SHP77 (cell line): ENCODE data around the gene KIF26B.
"Not testable (repeated sequence)": the region's sequence is repeated elsewhere in the genome, so short reads cannot be mapped to it uniquely, and the experiment has no call there.

Experiments
- DNase-seq, 2 experiments: peaks; one replicate each; lab custom pipeline; 2025; lab: John Stamatoyannopoulos, UW

KIF26B gene

DNA sequence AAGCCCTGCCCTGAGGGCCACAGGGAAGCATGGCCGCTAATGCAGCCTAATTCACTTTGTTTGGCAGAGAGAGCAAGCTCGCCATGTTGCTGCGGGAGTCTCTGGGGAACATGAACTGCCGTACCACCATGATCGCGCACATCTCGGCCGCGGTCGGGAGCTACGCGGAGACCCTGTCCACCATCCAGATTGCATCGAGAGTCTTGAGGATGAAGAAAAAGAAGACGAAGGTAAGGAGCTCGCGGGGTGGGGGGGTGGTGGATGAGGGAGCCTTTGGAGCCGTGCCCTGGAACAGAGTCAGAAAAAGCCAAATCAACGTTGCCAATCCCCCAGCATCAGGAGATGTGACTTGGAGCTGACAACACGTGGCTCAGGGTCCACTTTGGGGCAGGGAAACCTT is 529.4 kb downstream of the KIF26B start:
- DNase-seq = no peak

DNA sequence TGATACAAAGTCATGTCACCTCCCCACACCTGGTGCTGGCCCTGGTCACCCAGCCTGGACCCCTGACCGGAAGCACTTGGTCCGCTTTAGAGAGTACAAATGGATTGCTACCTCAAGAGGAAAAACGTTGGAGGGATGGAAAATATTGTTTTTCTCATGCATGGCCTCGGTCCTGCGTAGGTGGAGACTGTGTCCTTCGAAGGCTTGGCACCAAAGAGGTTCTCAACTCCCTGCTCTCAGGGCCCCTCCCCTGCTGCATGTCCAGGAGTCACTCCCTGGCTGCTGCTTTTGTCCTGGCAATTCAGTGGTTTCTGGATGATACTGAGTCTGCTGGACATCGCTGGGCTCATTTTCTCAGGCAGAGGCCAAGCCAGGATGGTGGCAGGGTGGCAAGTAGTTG is 529.8 kb downstream of the KIF26B start:
- DNase-seq = no peak

DNA sequence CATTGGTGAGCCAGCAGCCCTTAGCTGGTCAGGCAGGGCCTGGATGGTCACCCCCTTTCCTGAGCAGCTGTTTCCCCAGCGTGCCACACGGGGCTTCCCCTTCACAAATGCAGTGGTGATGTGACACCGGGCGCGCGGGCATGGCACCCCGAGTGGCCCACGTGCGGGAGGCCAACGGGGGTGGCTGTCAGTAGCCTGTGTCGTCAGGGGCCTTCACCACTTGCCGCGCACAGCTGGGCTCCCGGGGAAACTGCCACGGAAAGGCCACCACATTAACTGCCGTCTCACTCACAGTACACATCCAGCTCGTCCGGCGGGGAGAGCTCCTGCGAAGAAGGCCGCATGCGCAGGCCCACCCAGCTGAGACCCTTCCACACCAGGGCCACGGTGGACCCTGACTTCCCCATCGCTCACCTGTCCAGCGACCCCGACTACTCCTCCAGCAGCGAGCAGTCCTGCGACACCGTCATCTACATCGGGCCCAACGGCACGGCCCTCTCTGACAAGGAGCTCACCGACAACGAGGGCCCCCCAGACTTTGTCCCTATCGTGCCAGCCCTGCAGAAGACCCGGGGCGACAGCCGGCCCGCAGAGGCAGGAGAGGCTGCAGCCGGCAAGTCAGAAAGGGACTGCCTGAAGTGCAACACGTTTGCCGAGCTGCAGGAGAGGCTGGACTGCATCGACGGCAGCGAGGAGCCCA is 530.5 kb downstream of the KIF26B start:
- no peak for DNase-seq

DNA sequence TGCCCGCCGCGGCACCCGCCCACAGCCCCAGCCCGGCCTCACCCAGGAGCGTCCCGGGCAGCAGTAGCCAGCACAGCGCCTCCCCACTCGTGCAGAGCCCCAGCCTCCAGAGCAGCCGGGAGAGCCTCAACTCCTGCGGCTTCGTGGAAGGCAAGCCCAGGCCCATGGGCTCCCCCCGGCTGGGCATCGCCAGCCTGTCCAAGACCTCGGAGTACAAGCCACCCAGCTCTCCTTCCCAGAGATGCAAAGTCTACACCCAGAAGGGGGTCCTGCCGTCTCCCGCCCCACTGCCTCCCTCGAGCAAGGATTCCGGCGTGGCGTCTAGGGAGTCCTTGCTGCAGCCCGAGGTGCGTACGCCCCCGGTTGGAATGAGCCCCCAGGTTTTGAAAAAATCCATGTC is 531.2 kb downstream of the KIF26B start:
- DNase-seq = no peak

GRCh38 chr1:245686446-245687030 is 531.8 kb downstream of the KIF26B start:
- no peak for DNase-seq

GRCh38 chr1:245687152-245687635 is 532.4 kb downstream of the KIF26B start:
- no peak for DNase-seq

DNA sequence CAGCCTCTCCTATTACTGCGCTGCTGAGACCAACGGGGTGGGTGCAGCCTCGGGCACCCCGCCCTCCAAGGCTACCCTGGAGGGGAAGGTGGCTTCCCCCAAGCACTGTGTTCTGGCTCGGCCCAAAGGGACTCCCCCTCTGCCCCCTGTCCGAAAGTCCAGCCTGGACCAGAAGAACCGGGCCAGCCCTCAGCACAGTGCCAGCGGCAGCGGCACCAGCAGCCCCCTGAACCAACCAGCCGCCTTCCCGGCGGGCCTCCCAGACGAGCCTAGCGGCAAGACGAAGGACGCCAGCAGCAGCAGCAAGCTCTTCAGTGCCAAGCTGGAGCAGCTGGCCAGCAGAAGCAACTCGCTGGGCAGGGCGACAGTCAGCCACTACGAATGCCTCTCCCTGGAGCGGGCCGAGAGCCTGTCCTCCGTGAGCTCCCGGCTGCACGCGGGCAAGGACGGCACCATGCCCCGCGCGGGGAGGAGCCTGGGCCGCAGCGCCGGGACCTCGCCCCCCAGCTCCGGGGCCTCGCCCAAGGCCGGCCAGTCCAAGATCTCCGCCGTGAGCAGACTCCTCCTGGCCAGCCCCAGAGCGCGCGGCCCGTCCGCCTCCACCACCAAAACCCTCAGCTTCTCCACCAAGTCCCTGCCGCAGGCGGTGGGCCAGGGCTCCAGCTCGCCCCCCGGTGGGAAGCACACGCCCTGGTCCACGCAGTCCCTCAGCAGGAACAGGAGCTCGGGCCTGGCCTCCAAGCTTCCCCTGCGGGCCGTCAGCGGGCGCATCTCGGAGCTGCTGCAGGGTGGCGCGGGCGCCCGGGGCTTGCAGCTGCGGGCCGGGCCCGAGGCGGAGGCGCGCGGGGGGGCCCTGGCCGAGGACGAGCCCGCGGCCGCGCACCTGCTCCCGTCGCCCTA is 533.1 kb downstream of the KIF26B start:
- DNase-seq = no peak

- DNase-seq = no peak
These were observed 534.0 kb downstream of the KIF26B start for GRCh38 chr1:245688536-245689453.

DNA sequence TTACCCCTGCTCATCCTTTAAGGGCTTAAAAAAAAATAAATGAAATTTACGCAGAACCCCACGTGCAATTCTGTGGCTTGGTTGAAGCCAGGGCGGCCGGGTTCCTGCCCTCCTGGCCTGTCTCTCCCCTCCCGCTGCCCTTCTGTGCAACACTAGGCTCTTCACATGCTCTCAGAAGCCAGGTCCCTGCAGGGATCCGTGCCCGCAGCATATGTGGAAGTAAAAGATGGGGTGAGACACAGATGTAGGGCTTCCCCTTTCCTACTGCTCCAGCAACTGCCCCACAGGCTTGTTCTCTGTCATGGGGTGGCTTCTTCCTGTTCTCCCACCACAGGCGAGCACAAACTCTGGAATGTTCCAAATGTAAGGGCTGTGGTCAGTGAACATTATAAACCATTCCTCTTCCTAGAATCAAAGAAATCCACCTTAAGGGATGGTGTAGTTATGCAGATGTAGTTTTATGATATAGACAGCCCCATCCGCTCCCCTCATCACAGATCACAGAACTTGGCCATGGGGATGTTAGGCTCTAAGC is 535.4 kb downstream of the KIF26B start:
- DNase-seq = no peak

DNA sequence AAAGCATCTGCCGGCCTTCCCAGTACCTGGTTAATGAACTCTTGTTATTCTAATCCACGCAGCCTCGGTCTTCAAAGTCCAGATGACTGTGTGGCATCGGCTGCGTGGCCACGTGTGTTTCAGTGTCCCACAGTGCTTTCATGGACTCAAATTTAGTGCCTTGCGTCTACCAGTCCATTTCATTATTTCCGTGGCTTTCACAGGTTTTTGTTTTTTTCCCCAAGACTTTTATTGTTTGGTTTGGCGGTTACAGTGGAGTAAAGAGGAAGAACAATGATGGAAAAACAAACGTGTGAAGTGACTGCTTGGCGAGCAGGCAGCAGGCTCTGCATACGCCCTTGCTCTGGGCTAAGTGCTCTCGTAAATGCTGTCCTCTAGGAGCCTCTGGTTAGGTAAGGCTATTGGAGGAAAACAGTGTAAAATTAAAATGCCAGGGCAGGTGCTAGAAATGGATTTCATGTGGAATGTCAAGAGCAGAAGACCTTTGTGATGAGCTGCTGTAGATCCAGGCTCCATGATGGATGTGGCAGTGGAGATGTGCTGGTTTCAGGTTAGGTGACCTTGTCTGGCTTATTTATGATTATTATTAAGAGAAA is 536.3 kb downstream of the KIF26B start:
- no peak for DNase-seq

DNA sequence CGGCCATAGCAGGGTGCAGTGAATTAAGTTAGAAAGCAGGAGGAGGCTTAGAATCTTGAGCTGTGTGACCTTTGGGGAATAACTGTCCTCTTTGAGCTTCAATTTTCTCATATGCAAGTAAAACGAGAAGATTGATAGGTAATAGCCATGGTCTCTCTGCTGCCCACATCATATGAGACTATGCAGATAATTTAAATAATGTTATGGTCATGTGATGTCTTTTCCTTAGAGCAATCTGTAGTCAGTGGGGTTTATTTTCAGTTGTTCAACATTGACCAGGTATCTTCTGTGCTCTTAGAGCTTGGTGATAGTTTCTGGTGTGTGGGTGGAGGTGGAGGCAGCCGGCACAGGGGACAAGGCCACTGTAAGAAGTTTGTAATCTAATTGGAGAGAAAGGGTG is 537.1 kb downstream of the KIF26B start:
- DNase-seq = no peak

- DNase-seq = no peak
These were observed 537.5 kb downstream of the KIF26B start for GRCh38 chr1:245692318-245692717.

DNA sequence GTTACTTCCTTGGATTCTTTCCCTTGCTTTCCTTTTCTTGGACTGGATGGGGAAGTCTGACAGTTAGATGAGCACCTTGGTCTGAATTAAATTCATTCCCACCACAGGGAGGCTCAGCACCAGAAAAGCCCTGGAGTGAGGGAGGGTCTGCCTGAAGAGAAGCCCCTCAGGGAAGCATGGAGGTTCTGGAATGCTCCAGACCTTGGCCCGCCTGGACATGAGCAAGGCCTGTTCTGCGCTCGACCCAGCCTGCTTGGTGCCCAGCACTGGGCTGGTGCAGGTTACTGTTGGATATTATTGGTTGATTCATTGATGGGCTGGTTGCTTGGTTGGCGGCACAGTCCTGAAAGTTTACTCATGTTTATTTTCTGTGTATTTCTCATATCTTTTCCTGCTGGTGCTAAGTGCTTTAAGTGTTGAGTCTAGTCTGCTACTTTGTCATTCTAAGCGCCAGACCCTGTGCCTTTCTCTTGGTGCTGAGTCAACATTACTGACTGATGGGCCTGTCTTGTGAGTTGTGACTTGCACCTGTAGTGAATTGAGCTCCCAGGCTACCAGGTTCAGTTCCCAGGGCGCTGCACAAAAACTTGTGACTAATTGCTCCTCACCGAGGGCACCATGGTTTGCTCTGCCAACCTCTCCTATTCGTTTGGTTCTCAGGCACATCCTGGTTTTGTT is 538.5 kb downstream of the KIF26B start:
- no peak for DNase-seq

- no peak for DNase-seq
These were observed 539.4 kb downstream of the KIF26B start for GRCh38 chr1:245693941-245694752.

DNA sequence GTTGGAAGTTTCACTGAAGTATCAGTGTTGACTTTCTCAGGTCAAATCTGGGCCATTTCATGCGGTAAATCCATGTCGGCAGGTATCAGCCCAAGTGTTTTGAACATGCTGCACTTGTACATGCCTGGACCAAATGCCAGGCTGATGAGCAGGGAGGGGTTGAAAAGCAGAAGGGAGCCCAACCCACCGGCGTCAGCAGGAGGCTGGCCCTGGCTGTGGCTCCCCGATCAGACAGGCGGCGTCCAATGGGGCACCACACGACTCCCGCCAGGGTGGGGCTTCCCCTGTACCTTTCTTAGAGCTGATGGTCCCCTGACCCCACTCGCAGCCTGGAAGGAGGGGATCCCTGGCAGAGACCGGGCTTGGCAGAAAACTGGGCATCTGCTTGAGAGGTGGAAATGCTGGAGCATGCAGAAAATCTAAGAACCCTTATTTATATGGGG is 540.0 kb downstream of the KIF26B start:
- no peak for DNase-seq

DNA sequence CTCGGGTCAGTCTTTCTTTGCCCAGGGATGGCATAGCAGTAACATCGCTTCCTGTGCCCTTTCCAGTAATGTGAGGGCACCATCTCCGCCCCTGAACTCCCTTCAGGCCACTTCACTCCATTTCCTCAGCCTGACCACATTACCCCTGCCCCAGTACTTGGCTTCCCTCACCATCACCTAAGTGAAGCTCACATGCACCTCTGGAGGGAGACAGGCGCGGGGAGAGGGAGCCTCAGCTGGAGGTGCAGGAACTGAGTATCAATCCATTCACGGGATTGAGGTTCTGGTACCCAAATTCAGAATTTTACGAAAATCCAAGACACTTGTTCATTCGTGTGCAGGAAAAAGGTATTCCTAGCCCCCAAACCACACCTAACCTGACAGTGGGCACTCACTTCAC is 540.4 kb downstream of the KIF26B start:
- DNase-seq = no peak

DNA sequence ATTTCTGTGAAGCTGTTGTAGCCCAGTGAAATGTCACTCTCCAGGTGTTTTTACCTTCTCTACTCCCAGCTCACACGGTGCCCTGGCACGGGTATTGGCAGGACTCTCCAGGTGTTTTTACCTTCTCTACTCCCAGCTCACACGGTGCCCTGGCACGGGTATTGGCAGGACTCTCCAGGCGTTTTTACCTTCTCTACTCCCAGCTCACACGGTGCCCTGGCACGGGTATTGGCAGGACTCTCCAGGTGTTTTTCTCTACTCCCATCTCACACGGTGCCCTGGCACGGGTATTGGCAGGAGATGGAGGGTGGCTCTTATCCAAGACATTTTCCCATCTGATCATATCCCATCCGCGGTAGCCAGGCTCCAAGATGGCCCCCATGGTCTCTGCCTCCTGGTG is 540.9 kb downstream of the KIF26B start:
- DNase-seq = not testable (repeated sequence)

DNA sequence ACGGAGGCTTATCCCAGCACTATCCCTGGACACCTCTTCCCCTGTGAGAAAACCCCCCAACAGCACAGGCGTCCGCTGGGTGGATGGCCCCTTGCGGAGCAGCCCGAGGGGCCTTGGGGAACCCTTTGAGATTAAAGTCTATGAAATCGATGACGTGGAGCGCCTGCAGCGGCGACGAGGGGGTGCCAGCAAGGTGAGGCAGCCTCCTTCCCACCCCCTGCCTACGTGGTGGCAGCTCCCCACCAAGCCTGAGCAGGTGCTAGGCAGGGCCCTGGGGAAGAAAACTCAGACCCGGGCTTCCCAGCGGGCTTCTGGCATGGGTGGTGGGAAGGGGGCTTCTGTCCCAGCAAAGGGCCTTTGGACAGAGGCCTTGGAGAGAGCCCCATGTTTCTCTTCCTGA is 543.3 kb downstream of the KIF26B start:
- DNase-seq = no peak

GRCh38 chr1:245698860-245699259 is 544.1 kb downstream of the KIF26B start:
- peak in 1 of 2 experiments; percentile 34 for DNase-seq

DNA sequence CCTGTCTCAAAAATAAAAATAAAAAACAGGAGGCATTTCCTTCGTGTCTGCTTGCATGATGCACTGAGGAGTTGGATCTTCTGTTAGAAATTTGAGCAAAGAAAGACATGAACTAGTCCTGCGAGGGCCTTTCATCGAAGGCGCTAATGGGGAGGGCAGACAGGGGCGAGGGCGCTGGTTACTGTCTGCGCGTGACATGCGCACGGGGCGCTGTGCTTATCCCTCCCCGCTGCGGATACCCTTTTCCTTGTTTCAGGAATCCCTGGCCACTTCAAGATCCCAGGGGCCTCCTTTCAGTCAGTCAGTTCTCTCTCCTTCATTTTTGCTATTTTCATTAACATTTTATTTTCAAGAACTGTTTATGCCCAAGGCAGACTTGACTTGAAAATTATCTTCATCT is 545.8 kb downstream of the KIF26B start:
- no peak for DNase-seq
